ENCODE measurements around the gene PDE4D.

The PDE4D gene

GRCh38 chr5:59891962-59892643 is 1.4 kb downstream of the PDE4D start:
- Histone ChIP-seq H3K9ac (ENCODE audit: low read length) (no peak overlapping the region), H2AFZ (ENCODE audit: low read length) (no peak overlapping the region), H3K79me2 (ENCODE audit: low read length) (no peaks in the 10 kb centered on the region), H3K9me2 (replicated peaks; ENCODE audit: insufficient read depth, low read length) (no peaks in the 10 kb centered on the region), H3F3A (ENCODE audit: insufficient read depth, low read length) (no peaks in the 10 kb centered on the region), H3K27me3 (replicated peaks; ENCODE audit: insufficient read depth, low read length) (no peaks in the 10 kb centered on the region), H3K27ac (ENCODE audit: low read length) (no peak overlapping the region), H3K4me2 (ENCODE audit: low read depth, low read length) (no peak overlapping the region), H3K36me3 (replicated peaks; ENCODE audit: insufficient read depth, low read length) (no peaks in the 10 kb centered on the region), H3K9me3 (replicated peaks; ENCODE audit: insufficient read depth, low read length) (no peaks in the 10 kb centered on the region), H3K4me3 (ENCODE audit: low read length) (no peak overlapping the region), H4K20me1 (ENCODE audit: insufficient read depth, low read length) (no peaks in the 10 kb centered on the region), H3K4me1 (ENCODE audit: low read length) (no peaks in the 10 kb centered on the region)
- no peak for DNase-seq
- no peak for TF ChIP-seq EZH2phosphoT487 (IDR thresholded peaks at IDR 0.05; ENCODE audit: low read length)
- no peak for TF ChIP-seq CTCF (IDR thresholded peaks at IDR 0.05; ENCODE audit: low read length)
- no peak for TF ChIP-seq EZH2 (optimal IDR thresholded peaks at IDR 0.05; ENCODE audit: low read depth, low read length)

- TF ChIP-seq EZH2phosphoT487 (IDR thresholded peaks at IDR 0.05; ENCODE audit: low read length) (no peak), CTCF (IDR thresholded peaks at IDR 0.05; ENCODE audit: low read length) (no peak), EZH2 (optimal IDR thresholded peaks at IDR 0.05; ENCODE audit: low read depth, low read length) (no peak)
- Histone ChIP-seq H3K4me2 (ENCODE audit: low read depth, low read length) (peak overlapping the region; percentile 6; the same call in 1 of the 2 replicates), H3K27ac (ENCODE audit: low read length) (no peak overlapping the region), H4K20me1 (ENCODE audit: insufficient read depth, low read length) (no peaks in the 10 kb centered on the region), H3K36me3 (replicated peaks; ENCODE audit: insufficient read depth, low read length) (no peaks in the 10 kb centered on the region), H3K9me2 (replicated peaks; ENCODE audit: insufficient read depth, low read length) (no peaks in the 10 kb centered on the region), H3K79me2 (ENCODE audit: low read length) (no peaks in the 10 kb centered on the region), H3K9me3 (replicated peaks; ENCODE audit: insufficient read depth, low read length) (no peaks in the 10 kb centered on the region), H2AFZ (ENCODE audit: low read length) (no peak overlapping the region), H3K9ac (ENCODE audit: low read length) (no peak overlapping the region), H3F3A (ENCODE audit: insufficient read depth, low read length) (no peaks in the 10 kb centered on the region), H3K4me1 (ENCODE audit: low read length) (no peaks in the 10 kb centered on the region), H3K27me3 (replicated peaks; ENCODE audit: insufficient read depth, low read length) (no peaks in the 10 kb centered on the region), H3K4me3 (ENCODE audit: low read length) (no peak overlapping the region)
- no peak for DNase-seq
These were observed 6.3 kb downstream of the PDE4D start for GRCh38 chr5:59887274-59887673.

GRCh38 chr5:59874675-59875074 is 18.9 kb downstream of the PDE4D start:
- Histone ChIP-seq H3K27me3 (replicated peaks; ENCODE audit: insufficient read depth, low read length) (no peaks in the 10 kb centered on the region), H3K9ac (ENCODE audit: low read length) (no peak overlapping the region), H2AFZ (ENCODE audit: low read length) (no peak overlapping the region), H3K79me2 (ENCODE audit: low read length) (no peaks in the 10 kb centered on the region), H3K4me2 (ENCODE audit: low read depth, low read length) (no peak overlapping the region), H3K4me3 (ENCODE audit: low read length) (no peak overlapping the region), H3F3A (ENCODE audit: insufficient read depth, low read length) (no peaks in the 10 kb centered on the region), H3K9me2 (replicated peaks; ENCODE audit: insufficient read depth, low read length) (no peaks in the 10 kb centered on the region), H3K4me1 (ENCODE audit: low read length) (no peaks in the 10 kb centered on the region), H3K36me3 (replicated peaks; ENCODE audit: insufficient read depth, low read length) (no peaks in the 10 kb centered on the region), H4K20me1 (ENCODE audit: insufficient read depth, low read length) (no peaks in the 10 kb centered on the region), H3K27ac (ENCODE audit: low read length) (no peak overlapping the region), H3K9me3 (replicated peaks; ENCODE audit: insufficient read depth, low read length) (no peaks in the 10 kb centered on the region)
- DNase-seq: no peak
- TF ChIP-seq EZH2 (optimal IDR thresholded peaks at IDR 0.05; ENCODE audit: low read depth, low read length) (no peak), EZH2phosphoT487 (IDR thresholded peaks at IDR 0.05; ENCODE audit: low read length) (no peak), CTCF (IDR thresholded peaks at IDR 0.05; ENCODE audit: low read length) (no peak)

All from MM.1S (cell line).